GM23338 (cell line): ENCODE data around the gene RCAN1. TPM values are rescaled to one million over a fixed set of nuclear protein-coding genes. Genes with fewer than 3 reads are reported as not detected.

Source experiments
- ATAC-seq: fragments of 200-7000 bp; cut with Tn5 transposase; 3 replicates; pipeline ENCODE4 v1.9.1; 2020
- DNase-seq: peaks from one replicate; pipeline ENCODE4 v3.0.0-alpha.2; 2015; ENCODE audit warnings: low spot score
- H2AFZ ChIP-seq: fragments of 200-600 bp; sonication (generic); 2 replicates; pipeline ENCODE4 v1.8.0; 2016; ENCODE audit warnings: antibody characterized with exemption, mild to moderate bottlenecking, moderate library complexity
- H3F3A ChIP-seq: fragments of 200-600 bp; sonication (generic); replicated peaks from 2 replicates; pipeline ENCODE4 v1.8.0; 2017; ENCODE audit warnings: antibody characterized with exemption, mixed run types, low read depth
- H3K27ac ChIP-seq: fragments of 200-600 bp; sonication (generic); 2 replicates; pipeline ENCODE4 v1.6.1; 2016; ENCODE audit warnings: low read depth
- H3K27me3 ChIP-seq: fragments of 200-600 bp; sonication (generic); 2 replicates; pipeline ENCODE4 v1.8.0; 2016; ENCODE audit warnings: mild to moderate bottlenecking, mixed run types, moderate library complexity; ENCODE audit not compliant: insufficient read depth
- H3K36me3 ChIP-seq: fragments of 200-600 bp; sonication (generic); 2 replicates; pipeline ENCODE4 v1.8.0; 2016; ENCODE audit warnings: mild to moderate bottlenecking; ENCODE audit not compliant: insufficient read depth
- H3K4me1 ChIP-seq: fragments of 200-600 bp; sonication (generic); 2 replicates; pipeline ENCODE4 v1.8.0; 2016; ENCODE audit warnings: mild to moderate bottlenecking, moderate library complexity; ENCODE audit not compliant: insufficient read depth
- H3K4me2 ChIP-seq: fragments of 200-600 bp; sonication (generic); 2 replicates; pipeline ENCODE4 v1.7.1; 2017; ENCODE audit warnings: mixed run types
- H3K4me3 ChIP-seq: fragments of 200-600 bp; sonication (generic); 2 replicates; pipeline ENCODE4 v1.6.1; 2016; ENCODE audit warnings: mixed run types
- H3K79me2 ChIP-seq: fragments of 200-600 bp; sonication (generic); replicated peaks from 2 replicates; pipeline ENCODE4 v1.8.0; 2017; ENCODE audit warnings: mild to moderate bottlenecking; ENCODE audit not compliant: insufficient read depth
- H3K9me2 ChIP-seq: fragments of 200-600 bp; sonication (generic); 2 replicates; pipeline ENCODE4 v1.8.0; 2017; ENCODE audit not compliant: insufficient read depth
- H4K20me1 ChIP-seq: fragments of 200-600 bp; sonication (generic); replicated peaks from 2 replicates; pipeline ENCODE4 v1.8.0; 2017; ENCODE audit warnings: mild to moderate bottlenecking; ENCODE audit not compliant: insufficient read depth
- H3K27ac Mint-ChIP-seq: 2 replicates; pipeline ENCODE4 v1.8.0; 2020; ENCODE audit warnings: inconsistent platforms, mild to moderate bottlenecking, moderate library complexity, mixed read lengths
- H3K27me3 Mint-ChIP-seq: 3 replicates; pipeline ENCODE4 v1.8.0; 2022; ENCODE audit warnings: low read depth, mild to moderate bottlenecking, moderate library complexity, mixed read lengths, inconsistent platforms; ENCODE audit not compliant: insufficient read depth, poor library complexity
- H3K36me3 Mint-ChIP-seq: 3 replicates; pipeline ENCODE4 v1.8.0; 2021; ENCODE audit warnings: low read depth, mild to moderate bottlenecking, inconsistent platforms, moderate library complexity, mixed read lengths
- H3K4me1 Mint-ChIP-seq: 3 replicates; pipeline ENCODE4 v1.8.0; 2020; ENCODE audit warnings: mild to moderate bottlenecking, inconsistent platforms, mixed read lengths
- H3K4me3 Mint-ChIP-seq: 3 replicates; pipeline ENCODE4 v1.8.0; 2021; ENCODE audit warnings: moderate library complexity, mild to moderate bottlenecking, inconsistent platforms, mixed read lengths
- H3K9me3 Mint-ChIP-seq: 3 replicates; pipeline ENCODE4 v1.8.0; 2020; ENCODE audit warnings: moderate library complexity, mild to moderate bottlenecking, inconsistent platforms, mixed read lengths
- CREB1 ChIP-seq: fragments of 250-450 bp; sonication (Bioruptor Pico); IDR thresholded peaks from 2 replicates; pipeline ENCODE4 v1.5.0; 2020; ENCODE audit warnings: low read depth, mild to moderate bottlenecking, moderate library complexity
- EZH2phosphoT487 ChIP-seq: fragments of 200-600 bp; sonication (generic); IDR thresholded peaks from one replicate; pipeline ENCODE4 v1.8.1; 2018; ENCODE audit warnings: antibody characterized with exemption; ENCODE audit not compliant: unreplicated experiment
- JUNB ChIP-seq: IDR thresholded peaks from one replicate; pipeline ENCODE4 v1.6.1; 2016; ENCODE audit warnings: antibody characterized with exemption; ENCODE audit not compliant: unreplicated experiment
- NANOG ChIP-seq: IDR thresholded peaks from 2 replicates; pipeline ENCODE4 v1.6.1; 2016; ENCODE audit warnings: antibody characterized with exemption, borderline replicate concordance
- POLR2AphosphoS5 ChIP-seq: IDR thresholded peaks from 2 replicates; pipeline ENCODE4 v1.6.1; 2016; ENCODE audit warnings: antibody characterized with exemption, low read depth
- STAT1 ChIP-seq: IDR thresholded peaks from one replicate; pipeline ENCODE4 v1.6.1; 2016; ENCODE audit warnings: antibody characterized with exemption; ENCODE audit not compliant: unreplicated experiment
- ZNF114 ChIP-seq: fragments of 250-450 bp; sonication (Bioruptor Pico); IDR thresholded peaks from 2 replicates; pipeline ENCODE4 v1.5.0; 2020; ENCODE audit warnings: mild to moderate bottlenecking, moderate library complexity
- ZNF331 ChIP-seq: fragments of 250-450 bp; sonication (Bioruptor Pico); IDR thresholded peaks from 2 replicates; pipeline ENCODE4 v1.5.0; 2020; ENCODE audit warnings: low read depth, mild to moderate bottlenecking, moderate library complexity
- polyA plus RNA-seq: library from polyadenylated mRNA; unstranded; fragments of >200 nt; fragmentation: Nextera tagmentation; extraction: Ambion mirVana; gene quantifications from 2 replicates; pipeline ENCODE4 v1.2.1, GENCODE V29; 2016
- total RNA-seq: library from RNA; depleted of rRNA; stranded (reverse); fragments of >200 nt; shearing (Covaris generic); gene quantifications from 2 replicates; pipeline ENCODE4 v1.2.3, GENCODE V29; 2014
- TF ChIP-seq, protein P1 (sequence below): IDR thresholded peaks from one replicate; pipeline ENCODE4 v1.6.1; 2018; ENCODE audit warnings: antibody characterized with exemption; ENCODE audit not compliant: unreplicated experiment
- TF ChIP-seq, protein P2 (sequence below): IDR thresholded peaks from 2 replicates; pipeline ENCODE4 v1.6.1; 2016; ENCODE audit warnings: antibody characterized with exemption
- TF ChIP-seq, protein P3 (sequence below): fragments of 250-450 bp; sonication (Bioruptor Pico); IDR thresholded peaks from 2 replicates; pipeline ENCODE4 v1.5.0; 2020; ENCODE audit warnings: mild to moderate bottlenecking, moderate library complexity

Gene RCAN1
- total and polyA plus RNA-seq, 2 experiments from 2014 or later: 3.7 to 5.2 TPM

DNA sequence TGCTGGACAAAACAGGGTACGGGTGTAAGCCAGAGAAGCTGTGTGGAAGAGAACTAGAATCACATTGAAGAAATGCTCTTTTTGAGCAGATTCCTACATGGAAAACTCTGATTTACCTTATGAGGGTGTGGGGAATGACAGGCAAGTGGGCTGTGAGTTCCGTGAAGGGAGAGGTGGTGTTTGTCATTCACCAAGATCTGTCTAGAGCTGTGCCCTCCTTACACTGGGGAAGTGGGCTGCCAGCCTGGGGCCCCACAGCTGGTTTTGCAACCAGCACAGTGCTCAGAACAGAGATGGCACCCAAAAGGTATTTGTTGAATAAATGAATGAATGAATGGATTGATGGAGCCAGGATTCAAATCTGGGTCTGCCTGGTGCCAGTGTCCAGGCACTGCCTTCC, 10.4 kb downstream of the RCAN1 start (continued):
- TF ChIP-seq, protein P1, sequence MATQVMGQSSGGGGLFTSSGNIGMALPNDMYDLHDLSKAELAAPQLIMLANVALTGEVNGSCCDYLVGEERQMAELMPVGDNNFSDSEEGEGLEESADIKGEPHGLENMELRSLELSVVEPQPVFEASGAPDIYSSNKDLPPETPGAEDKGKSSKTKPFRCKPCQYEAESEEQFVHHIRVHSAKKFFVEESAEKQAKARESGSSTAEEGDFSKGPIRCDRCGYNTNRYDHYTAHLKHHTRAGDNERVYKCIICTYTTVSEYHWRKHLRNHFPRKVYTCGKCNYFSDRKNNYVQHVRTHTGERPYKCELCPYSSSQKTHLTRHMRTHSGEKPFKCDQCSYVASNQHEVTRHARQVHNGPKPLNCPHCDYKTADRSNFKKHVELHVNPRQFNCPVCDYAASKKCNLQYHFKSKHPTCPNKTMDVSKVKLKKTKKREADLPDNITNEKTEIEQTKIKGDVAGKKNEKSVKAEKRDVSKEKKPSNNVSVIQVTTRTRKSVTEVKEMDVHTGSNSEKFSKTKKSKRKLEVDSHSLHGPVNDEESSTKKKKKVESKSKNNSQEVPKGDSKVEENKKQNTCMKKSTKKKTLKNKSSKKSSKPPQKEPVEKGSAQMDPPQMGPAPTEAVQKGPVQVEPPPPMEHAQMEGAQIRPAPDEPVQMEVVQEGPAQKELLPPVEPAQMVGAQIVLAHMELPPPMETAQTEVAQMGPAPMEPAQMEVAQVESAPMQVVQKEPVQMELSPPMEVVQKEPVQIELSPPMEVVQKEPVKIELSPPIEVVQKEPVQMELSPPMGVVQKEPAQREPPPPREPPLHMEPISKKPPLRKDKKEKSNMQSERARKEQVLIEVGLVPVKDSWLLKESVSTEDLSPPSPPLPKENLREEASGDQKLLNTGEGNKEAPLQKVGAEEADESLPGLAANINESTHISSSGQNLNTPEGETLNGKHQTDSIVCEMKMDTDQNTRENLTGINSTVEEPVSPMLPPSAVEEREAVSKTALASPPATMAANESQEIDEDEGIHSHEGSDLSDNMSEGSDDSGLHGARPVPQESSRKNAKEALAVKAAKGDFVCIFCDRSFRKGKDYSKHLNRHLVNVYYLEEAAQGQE: no peak
- TF ChIP-seq CREB1 (CRISPR knock-in tag): no peak
- no peak for TF ChIP-seq EZH2phosphoT487
- no peak for TF ChIP-seq STAT1

- peaks cover 19% of the 10 kb centered on the region; the same call in 2 of the 3 replicates for H3K4me1 Mint-ChIP-seq
- ATAC-seq: no peak
- no peak overlapping the region for H3K27ac Mint-ChIP-seq
- no peaks in the 10 kb centered on the region for H3K36me3 Mint-ChIP-seq
- H3K4me1 ChIP-seq: peaks cover 12% of the 10 kb centered on the region
- H3K27me3 ChIP-seq: no peaks in the 10 kb centered on the region
- H3K27ac ChIP-seq: no peak overlapping the region
- no peaks in the 10 kb centered on the region for H3K79me2 ChIP-seq
- no peaks in the 10 kb centered on the region for H3F3A ChIP-seq
- no peak overlapping the region for H3K4me3 ChIP-seq
- no peak overlapping the region for H2AFZ ChIP-seq
- H3K9me3 Mint-ChIP-seq: peaks cover 3% of the 10 kb centered on the region; the same call in 2 of the 3 replicates
- no peak overlapping the region for H3K4me3 Mint-ChIP-seq
- no peak overlapping the region for H3K4me2 ChIP-seq
- H4K20me1 ChIP-seq: peaks cover 4% of the 10 kb centered on the region; the same call in 1 of the 2 replicates
- H3K27me3 Mint-ChIP-seq: peaks cover 8% of the 10 kb centered on the region
- no peak for DNase-seq
- H3K36me3 ChIP-seq: no peaks in the 10 kb centered on the region
- H3K9me2 ChIP-seq: no peaks in the 10 kb centered on the region
- TF ChIP-seq POLR2AphosphoS5: no peak
- no peak for TF ChIP-seq ZNF114 (CRISPR knock-in tag)
- no peak for TF ChIP-seq CREB1 (CRISPR knock-in tag)
- TF ChIP-seq, protein P2, sequence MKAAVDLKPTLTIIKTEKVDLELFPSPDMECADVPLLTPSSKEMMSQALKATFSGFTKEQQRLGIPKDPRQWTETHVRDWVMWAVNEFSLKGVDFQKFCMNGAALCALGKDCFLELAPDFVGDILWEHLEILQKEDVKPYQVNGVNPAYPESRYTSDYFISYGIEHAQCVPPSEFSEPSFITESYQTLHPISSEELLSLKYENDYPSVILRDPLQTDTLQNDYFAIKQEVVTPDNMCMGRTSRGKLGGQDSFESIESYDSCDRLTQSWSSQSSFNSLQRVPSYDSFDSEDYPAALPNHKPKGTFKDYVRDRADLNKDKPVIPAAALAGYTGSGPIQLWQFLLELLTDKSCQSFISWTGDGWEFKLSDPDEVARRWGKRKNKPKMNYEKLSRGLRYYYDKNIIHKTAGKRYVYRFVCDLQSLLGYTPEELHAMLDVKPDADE: no peak
- TF ChIP-seq, protein P3, sequence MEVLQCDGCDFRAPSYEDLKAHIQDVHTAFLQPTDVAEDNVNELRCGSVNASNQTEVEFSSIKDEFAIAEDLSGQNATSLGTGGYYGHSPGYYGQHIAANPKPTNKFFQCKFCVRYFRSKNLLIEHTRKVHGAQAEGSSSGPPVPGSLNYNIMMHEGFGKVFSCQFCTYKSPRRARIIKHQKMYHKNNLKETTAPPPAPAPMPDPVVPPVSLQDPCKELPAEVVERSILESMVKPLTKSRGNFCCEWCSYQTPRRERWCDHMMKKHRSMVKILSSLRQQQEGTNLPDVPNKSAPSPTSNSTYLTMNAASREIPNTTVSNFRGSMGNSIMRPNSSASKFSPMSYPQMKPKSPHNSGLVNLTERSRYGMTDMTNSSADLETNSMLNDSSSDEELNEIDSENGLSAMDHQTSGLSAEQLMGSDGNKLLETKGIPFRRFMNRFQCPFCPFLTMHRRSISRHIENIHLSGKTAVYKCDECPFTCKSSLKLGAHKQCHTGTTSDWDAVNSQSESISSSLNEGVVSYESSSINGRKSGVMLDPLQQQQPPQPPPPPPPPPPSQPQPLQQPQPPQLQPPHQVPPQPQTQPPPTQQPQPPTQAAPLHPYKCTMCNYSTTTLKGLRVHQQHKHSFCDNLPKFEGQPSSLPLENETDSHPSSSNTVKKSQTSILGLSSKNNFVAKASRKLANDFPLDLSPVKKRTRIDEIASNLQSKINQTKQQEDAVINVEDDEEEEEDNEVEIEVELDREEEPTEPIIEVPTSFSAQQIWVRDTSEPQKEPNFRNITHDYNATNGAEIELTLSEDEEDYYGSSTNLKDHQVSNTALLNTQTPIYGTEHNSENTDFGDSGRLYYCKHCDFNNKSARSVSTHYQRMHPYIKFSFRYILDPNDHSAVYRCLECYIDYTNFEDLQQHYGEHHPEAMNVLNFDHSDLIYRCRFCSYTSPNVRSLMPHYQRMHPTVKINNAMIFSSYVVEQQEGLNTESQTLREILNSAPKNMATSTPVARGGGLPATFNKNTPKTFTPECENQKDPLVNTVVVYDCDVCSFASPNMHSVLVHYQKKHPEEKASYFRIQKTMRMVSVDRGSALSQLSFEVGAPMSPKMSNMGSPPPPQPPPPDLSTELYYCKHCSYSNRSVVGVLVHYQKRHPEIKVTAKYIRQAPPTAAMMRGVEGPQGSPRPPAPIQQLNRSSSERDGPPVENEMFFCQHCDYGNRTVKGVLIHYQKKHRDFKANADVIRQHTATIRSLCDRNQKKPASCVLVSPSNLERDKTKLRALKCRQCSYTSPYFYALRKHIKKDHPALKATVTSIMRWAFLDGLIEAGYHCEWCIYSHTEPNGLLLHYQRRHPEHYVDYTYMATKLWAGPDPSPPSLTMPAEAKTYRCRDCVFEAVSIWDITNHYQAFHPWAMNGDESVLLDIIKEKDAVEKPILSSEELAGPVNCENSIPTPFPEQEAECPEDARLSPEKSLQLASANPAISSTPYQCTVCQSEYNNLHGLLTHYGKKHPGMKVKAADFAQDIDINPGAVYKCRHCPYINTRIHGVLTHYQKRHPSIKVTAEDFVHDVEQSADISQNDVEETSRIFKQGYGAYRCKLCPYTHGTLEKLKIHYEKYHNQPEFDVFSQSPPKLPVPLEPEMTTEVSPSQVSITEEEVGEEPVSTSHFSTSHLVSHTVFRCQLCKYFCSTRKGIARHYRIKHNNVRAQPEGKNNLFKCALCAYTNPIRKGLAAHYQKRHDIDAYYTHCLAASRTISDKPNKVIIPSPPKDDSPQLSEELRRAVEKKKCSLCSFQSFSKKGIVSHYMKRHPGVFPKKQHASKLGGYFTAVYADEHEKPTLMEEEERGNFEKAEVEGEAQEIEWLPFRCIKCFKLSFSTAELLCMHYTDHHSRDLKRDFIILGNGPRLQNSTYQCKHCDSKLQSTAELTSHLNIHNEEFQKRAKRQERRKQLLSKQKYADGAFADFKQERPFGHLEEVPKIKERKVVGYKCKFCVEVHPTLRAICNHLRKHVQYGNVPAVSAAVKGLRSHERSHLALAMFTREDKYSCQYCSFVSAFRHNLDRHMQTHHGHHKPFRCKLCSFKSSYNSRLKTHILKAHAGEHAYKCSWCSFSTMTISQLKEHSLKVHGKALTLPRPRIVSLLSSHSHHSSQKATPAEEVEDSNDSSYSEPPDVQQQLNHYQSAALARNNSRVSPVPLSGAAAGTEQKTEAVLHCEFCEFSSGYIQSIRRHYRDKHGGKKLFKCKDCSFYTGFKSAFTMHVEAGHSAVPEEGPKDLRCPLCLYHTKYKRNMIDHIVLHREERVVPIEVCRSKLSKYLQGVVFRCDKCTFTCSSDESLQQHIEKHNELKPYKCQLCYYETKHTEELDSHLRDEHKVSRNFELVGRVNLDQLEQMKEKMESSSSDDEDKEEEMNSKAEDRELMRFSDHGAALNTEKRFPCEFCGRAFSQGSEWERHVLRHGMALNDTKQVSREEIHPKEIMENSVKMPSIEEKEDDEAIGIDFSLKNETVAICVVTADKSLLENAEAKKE (CRISPR knock-in tag): no peak
- TF ChIP-seq JUNB: no peak
- no peak for TF ChIP-seq STAT1
- TF ChIP-seq, protein P1: no peak
- no peak for TF ChIP-seq EZH2phosphoT487
- TF ChIP-seq ZNF331 (CRISPR knock-in tag): no peak
- no peak for TF ChIP-seq NANOG
These were observed 11.2 kb downstream of the RCAN1 start for GRCh38 chr21:34603710-34604057.
